ENCODE data around the gene MYT1.

Gene MYT1

DNA sequence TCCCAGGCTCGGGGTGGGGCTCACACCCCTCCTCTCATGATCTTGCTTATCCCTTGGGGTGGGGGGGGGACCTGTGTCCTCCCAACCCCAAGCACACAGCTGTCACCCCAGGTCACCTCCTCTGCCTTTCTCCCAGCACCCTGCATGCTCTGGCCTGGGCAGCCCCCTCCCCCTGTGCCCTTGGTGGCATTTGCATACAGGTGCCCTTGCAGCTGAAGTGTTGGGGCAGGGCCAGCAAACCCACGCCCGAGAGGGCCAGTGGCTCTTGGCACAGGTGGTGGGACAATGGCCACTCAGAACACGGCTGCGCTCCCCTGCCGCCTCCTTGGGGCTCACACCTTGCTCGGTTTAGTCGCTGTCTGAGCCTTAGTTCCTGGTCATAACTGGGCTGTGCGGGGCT lies 11.3 kb upstream of the MYT1 start:
- intact Hi-C loops (cut with DNase I), result no loop called here
- DNase-seq, result peak in 3 of 10 donors; percentile 57 to 69 (median 64)

DNA sequence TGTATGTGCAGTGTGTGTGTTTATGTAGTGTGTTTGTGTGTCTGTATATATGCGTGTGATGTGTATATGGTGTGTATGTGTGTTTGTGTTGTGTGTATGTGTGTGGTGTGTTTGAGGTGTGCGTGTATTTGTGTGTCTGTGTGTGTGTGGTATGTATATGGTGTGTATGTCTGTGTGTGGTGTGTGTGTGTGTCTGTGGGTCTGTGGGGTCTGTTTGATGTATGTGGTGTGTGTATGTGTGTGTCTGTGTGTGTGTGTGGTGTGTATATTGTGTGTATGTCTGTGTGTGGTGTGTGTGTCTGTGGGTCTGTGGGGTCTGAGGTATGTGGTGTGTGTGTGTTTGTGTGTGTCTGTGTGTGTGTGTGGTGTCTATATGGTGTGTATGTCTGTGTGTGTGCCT lies 10.8 kb upstream of the MYT1 start:
- DNase-seq, result no peak
- intact Hi-C loops (cut with DNase I), result no loop called here

- peak in 2 of 10 donors; percentile 75 to 77 for DNase-seq
- intact Hi-C loops (cut with DNase I), result no loop called here
Observed at GRCh38 chr20:64153861-64154589, 10.2 kb upstream of the MYT1 start.

GRCh38 chr20:64154590-64155257 lies 9.5 kb upstream of the MYT1 start:
- DNase-seq, result peak in 2 of 10 donors; percentile 67 to 68
- intact Hi-C loops (cut with DNase I), result no loop called here

DNA sequence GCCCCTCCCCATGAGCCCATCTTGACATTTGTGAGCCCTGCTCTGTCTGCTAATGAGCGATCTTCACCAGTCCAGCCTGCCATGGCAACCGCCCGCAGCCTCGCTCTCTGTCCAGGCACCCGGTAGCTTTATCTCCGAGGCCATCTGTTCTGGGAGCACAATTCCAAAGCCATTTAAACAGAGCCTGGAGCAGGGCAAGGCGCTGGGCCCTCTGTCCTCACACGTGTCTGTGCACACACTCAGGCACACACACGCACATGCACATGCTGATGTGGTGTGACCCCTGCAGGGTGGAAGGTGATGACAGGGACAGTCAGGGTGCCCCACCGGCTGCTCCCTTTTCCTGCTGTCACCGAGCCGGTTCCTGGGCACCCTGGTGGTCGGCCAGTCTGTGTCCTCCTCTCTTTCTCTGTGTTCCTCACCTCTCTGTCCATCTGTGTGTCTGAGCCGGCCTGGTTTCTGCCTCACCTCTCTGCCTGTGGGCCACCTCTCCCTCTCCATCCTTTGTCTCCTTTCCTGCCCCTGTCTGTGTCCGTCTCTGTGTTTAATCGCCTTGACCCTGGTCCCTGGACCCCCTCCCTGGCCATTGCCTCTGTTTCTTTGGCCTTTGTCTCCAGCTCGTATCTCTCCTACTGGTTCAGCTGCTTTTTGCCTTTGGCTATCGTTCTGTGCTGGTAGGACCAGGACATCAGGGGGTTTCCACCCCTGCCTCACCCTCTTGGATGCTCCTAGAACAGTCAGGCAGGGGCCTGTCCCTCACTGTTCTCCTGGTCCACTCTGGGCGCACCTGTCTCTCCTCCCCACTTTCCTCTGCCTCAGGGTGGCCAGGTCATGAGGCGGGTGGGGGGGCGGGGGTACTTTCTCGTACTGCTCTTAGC lies 8.8 kb upstream of the MYT1 start:
- DNase-seq, result peak in 2 of 10 donors; percentile 57 to 64
- intact Hi-C loops (cut with DNase I), result no loop called here

GRCh38 chr20:64156136-64156885 lies 7.9 kb upstream of the MYT1 start:
- peak in 2 of 10 donors; percentile 66 to 81 for DNase-seq
- intact Hi-C loops (cut with DNase I), result no loop called here

DNA sequence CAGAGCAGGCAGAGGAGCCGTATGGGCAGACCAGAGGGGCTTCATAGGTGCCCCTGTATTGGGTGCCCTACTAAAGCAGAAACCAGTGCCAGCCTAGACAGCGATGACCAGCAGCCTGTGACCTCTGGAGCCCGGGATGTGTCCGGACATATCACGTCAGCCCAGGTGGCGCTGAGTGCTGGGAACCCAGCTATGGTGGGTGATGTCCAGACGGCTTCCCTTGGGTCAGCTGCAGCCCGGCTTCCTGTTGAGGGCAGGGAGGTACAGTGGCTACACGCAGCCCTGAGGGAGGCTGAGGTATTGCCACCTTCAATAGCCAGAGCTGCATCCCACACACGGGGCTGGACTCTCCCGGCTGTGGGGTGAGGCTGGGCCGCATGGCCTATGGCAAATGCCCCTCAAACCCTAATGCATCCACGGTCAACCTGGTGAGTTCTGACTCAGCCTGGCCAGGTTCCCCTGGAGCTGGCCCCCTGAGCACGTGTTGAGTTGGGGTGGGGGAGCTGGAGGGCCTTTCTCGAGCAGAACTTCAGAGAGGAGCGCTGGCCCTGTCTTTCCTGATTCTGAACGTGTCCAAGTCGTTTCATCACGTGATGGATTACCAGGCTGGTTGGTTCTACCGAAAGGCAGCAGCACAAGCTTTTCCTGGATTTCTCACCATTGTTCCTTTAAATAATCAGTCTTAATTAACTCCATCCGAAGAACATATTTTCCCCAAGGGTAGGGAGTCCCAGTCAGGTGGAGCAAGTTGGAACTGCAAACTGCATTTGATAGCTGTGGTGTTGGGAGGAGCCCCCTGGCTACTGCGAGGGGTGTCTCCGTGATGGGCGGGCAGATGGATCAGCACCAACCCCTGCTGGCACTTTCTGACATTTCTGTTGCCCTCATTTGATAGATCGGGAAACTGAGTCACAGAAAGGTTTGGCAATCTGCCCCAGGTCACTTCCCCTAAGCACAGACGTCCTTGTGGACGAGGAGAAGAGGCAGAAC lies 7.1 kb upstream of the MYT1 start:
- intact Hi-C loops (cut with DNase I), result no loop called here
- peak in 2 of 10 donors; percentile 62 to 76 for DNase-seq

DNA sequence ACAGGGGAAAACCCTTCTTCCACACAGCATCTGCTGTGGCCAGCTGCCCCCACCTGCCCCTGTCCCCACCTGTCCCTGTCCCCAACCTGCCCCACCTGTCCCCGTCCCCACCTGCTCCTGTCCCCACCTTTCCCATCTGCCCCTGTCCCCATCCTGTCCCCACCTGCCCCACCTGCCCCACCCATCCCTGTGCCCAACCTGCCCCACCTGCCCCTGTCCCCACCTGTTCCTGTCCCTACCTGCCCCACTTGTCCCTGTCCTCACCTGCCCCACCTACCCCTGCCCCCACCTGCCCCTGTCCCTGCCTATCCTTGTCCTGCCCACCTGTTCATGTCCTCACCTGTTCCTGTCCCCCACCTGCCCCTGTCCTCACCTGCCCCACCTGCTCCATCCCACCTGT lies 6.4 kb upstream of the MYT1 start:
- intact Hi-C loops (cut with DNase I), result no loop called here
- peak in 3 of 10 donors; percentile 16 to 41 (median 22) for DNase-seq

- intact Hi-C loops (cut with DNase I), result no loop called here
- peak in 3 of 10 donors; percentile 26 to 57 (median 52) for DNase-seq
Observed at GRCh38 chr20:64158346-64159285, 5.6 kb upstream of the MYT1 start.

DNA sequence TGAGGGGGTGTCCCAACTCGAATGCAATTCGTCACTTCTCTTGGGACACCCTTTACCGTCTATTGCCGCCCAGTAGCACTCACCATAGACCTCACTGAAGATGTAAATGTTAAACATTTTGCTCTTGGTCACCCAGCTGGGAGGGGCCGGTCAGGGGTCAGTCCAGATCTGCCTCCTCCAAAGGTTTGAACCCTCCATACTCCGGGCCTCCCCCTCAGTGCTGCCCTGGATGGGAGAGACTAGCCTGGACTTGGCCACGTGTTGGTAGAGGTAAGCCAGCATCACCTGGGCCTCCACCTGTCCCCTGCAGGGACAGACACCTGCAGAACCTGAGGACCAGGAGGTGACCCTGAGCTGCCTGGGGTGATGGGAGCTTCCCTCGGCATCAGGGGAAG lies 5.0 kb upstream of the MYT1 start:
- peak in 2 of 10 donors; percentile 45 to 73 for DNase-seq

GRCh38 chr20:64159711-64160110 lies 4.5 kb upstream of the MYT1 start:
- intact Hi-C loops (cut with DNase I), result no loop called here
- peak in 2 of 10 donors; percentile 32 to 65 for DNase-seq

More for the DNA sequence above, 5.0 kb upstream of the MYT1 start:
- intact Hi-C loops (cut with DNase I), result no loop called here

DNA sequence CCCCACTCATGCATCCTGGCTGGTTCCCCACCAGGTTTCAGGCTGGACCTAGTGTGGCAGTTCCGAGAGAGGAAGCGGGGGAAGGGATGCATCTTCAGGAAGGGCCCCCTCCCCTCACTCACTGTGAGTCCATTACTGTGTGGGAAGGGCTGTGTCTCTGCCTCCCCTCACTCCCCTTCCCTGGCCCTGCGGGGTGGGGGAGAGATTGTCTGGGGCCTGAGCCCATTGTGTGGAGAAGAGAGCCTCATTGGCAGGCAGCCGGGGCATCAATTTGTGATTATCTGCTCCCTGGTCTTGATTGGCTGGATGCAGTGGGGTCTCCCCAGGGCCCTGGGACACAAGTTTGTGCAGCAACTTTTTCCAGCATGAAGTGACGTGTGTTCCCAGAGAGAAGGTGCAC lies 4.1 kb upstream of the MYT1 start:
- DNase-seq, result peak in 2 of 10 donors; percentile 58 to 65
- intact Hi-C loops (cut with DNase I), result no loop called here

DNA sequence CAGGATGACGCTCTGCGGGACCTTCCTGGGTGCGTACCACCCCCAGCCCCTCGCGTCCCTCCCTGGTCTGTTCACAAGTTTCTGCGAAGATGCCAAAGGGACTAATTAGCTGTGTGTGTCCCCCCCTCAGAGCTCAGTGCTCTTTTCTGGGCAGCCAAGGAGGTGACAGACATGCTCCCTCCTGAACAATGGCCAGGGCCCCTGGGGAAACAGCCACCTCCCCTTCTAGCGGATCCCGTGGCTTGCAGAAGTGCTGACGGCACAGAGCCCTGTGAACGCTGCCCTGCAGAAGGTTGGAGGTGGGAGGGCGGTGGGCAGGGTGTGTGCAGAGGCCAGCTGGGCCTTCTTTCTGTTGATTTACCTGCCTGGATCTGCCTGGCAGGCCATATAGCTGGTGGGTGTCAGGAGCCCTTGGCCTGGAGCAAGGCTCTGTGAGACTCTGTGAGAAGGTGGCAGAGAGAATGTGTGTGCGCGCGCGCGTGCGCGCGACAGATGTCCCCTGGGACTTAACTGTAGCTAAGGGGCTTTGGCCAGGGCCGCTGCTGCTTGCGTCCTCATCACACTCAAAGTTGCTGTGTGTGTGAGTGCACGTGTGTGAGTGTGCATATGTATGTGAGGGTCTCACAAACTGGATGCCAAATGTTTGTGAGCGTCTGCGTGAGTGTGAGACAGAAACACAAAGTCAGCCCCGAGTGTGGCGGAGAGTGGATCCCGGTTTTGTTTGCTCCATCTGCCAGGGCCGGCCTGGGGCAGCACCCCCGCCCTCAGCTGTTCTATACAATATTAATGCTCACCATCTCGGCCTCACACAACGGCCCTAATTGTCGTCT lies 3.5 kb upstream of the MYT1 start:
- intact Hi-C loops (cut with DNase I), result no loop called here
- peak in 3 of 10 donors; percentile 47 to 67 (median 49) for DNase-seq

GRCh38 chr20:64161356-64162238 lies 2.7 kb upstream of the MYT1 start:
- intact Hi-C loops (cut with DNase I), result no loop called here
- DNase-seq, result peak in 5 of 10 donors; percentile 25 to 86 (median 51)

GRCh38 chr20:64162239-64162910 lies 1.9 kb upstream of the MYT1 start:
- intact Hi-C loops (cut with DNase I), result no loop called here
- DNase-seq, result peak in 3 of 10 donors; percentile 8 to 52 (median 29)

DNA sequence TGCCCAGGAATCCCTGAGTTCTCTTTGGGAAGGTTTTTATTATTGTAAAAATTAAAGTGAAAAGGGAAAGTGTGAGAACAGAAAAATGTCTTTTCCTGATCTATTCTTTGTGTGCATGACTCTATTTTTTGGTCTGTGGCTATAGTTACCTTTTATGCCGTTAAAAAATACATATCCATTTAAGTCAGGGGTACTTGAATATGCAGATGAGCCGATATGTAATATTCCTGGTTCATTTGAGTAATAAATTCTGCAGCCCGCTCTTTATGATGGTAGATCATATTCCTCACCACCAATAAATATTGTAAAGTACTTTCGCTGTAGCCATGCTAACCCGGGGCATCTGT lies 503 bp upstream of the MYT1 start:
- DNase-seq, result no peak
- intact Hi-C loops (cut with DNase I), result no loop called here
